Endodermal cell (in vitro differentiated cells): ENCODE measurements around the gene MFSD11. TPM values are rescaled to one million over a fixed set of nuclear protein-coding genes. Genes with fewer than 3 reads are reported as not detected.
"Not testable (repeated sequence)": the region's sequence is repeated elsewhere in the genome, so short reads cannot be mapped to it uniquely, and the experiment has no call there.

Source experiments
- DNase-seq: peaks from one replicate; pipeline ENCODE4 v3.0.0-alpha.2; 2017
- H3K27ac ChIP-seq: 2 replicates; pipeline ENCODE4 v1.5.1; 2013; ENCODE audit warnings: mild to moderate bottlenecking, low read depth, low read length, moderate library complexity
- H3K27me3 ChIP-seq: 2 replicates; pipeline ENCODE4 v1.6.1; 2013; ENCODE audit warnings: mild to moderate bottlenecking, low read length, moderate library complexity; ENCODE audit not compliant: insufficient read depth, control insufficient read depth, poor library complexity, severe bottlenecking
- H3K36me3 ChIP-seq: 2 replicates; pipeline ENCODE4 v1.7.0; 2013; ENCODE audit warnings: mild to moderate bottlenecking, low read length, moderate library complexity; ENCODE audit not compliant: control insufficient read depth, insufficient read depth
- H3K4me1 ChIP-seq: one replicate; pipeline ENCODE4 v1.7.0; 2013; ENCODE audit warnings: low read length; ENCODE audit not compliant: control insufficient read depth, insufficient read depth
- H3K4me3 ChIP-seq: 2 replicates; pipeline ENCODE4 v1.5.1; 2013; ENCODE audit warnings: mild to moderate bottlenecking, low read length, moderate library complexity
- H3K9ac ChIP-seq: 2 replicates; pipeline ENCODE4 v1.6.1; 2013; ENCODE audit warnings: mild to moderate bottlenecking, low read length, moderate library complexity; ENCODE audit not compliant: poor library complexity, severe bottlenecking; ENCODE audit errors: extremely low read depth
- H3K9me3 ChIP-seq: 2 replicates; pipeline ENCODE4 v1.6.1; 2013; ENCODE audit warnings: mild to moderate bottlenecking, low read length, moderate library complexity; ENCODE audit not compliant: control insufficient read depth
- H3K27ac Mint-ChIP-seq: 2 replicates; pipeline ENCODE4 v1.8.0; 2020; ENCODE audit warnings: mixed read lengths
- H3K27me3 Mint-ChIP-seq: 2 replicates; pipeline ENCODE4 v1.8.0; 2021; ENCODE audit warnings: mild to moderate bottlenecking, mixed read lengths; ENCODE audit not compliant: insufficient read depth
- H3K36me3 Mint-ChIP-seq: 2 replicates; pipeline ENCODE4 v1.8.0; 2020; ENCODE audit warnings: low read depth, mixed read lengths
- H3K4me1 Mint-ChIP-seq: 2 replicates; pipeline ENCODE4 v1.8.0; 2020; ENCODE audit warnings: mixed read lengths
- H3K4me3 Mint-ChIP-seq: 2 replicates; pipeline ENCODE4 v1.8.0; 2020; ENCODE audit warnings: mild to moderate bottlenecking, moderate library complexity, mixed read lengths
- H3K9me3 Mint-ChIP-seq: 2 replicates; pipeline ENCODE4 v1.8.0; 2020; ENCODE audit warnings: mild to moderate bottlenecking, mixed read lengths
- WGBS, 2 experiments: methylation state at CpG; one replicate each; pipeline versions ENCODE4 v1.1.5 to v1.1.7; 2013; ENCODE audit warnings: missing lambda C conversion rate in 2 of 2, mixed read lengths in 1 of 2; ENCODE audit not compliant: insufficient coverage in 1 of 2, insufficient read length in 1 of 2; 5-methylcytosine and 5-hydroxymethylcytosine counted together
- total RNA-seq, 2 donors: library from RNA; stranded (reverse); fragmentation: NEBNext Ultra II Directional in 1 of 2; extraction: Animal tissue kit (Norgen Biotek cat#: 25700) in 1 of 2; gene quantifications; 2 replicates in 1 of 2; 3 replicates in 1 of 2; pipeline ENCODE4 v1.2.1, GENCODE V29; 2021
- TF ChIP-seq, protein P1 (sequence below): fragments of 200-600 bp; sonication (generic); conservative IDR thresholded peaks from 2 replicates; pipeline ENCODE4 v1.5.0; 2021; ENCODE audit warnings: antibody characterized with exemption, mild to moderate bottlenecking

MFSD11 gene
- total RNA-seq, 2 donors from 2014 or later, result 29.3 to 33.3 TPM

DNA sequence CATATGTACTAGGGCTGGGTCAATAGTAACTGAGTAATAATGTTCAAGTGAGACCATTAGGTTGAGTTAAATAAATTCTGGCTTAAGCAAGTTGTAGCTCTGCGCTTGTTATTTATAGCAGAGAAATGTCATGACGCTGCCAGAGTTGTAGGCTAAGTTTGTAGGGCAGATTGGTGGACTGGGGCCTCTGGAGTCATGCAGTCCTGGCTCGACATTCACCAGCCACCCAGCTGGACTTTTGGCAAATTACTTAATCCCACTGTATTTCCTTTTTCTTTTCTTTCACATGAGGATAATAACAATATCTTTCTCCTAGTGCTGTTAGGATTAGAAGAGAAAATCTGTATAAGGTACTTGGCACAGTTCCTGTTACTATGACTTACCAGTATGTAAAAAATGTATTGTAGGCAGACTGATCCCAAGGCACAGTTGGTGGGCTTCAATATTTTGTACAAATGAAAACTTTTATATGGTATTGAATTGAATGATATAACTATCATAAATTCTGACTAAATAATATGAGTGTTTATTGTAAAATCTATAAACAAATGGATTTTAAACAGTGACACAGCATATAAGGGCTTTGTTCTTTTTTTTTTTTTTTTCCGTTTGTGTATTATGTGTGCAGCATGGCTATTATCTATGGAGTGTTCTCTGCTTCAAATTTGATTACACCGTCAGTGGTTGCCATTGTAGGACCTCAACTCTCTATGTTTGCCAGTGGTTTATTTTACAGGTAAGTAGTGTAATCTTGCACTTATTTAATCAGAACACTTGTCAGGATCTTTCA lies 2.6 kb downstream of the MFSD11 start:
- H3K9ac ChIP-seq, result no peak overlapping the region
- no peak overlapping the region for H3K27ac ChIP-seq
- Mint-ChIP-seq H3K27me3 (no peaks in the 10 kb centered on the region), H3K9me3 (no peaks in the 10 kb centered on the region), H3K4me3 (no peak overlapping the region), H3K36me3 (peaks cover 43% of the 10 kb centered on the region), H3K27ac (no peak overlapping the region), H3K4me1 (peaks cover 14% of the 10 kb centered on the region)
- H3K9me3 ChIP-seq, result peaks cover 8% of the 10 kb centered on the region
- 86 to 90% methylated on average over 3 to 5 of the region's 5 CpGs for WGBS, 2 experiments
- no peaks in the 10 kb centered on the region for H3K27me3 ChIP-seq
- H3K36me3 ChIP-seq, result peaks cover 47% of the 10 kb centered on the region
- H3K4me1 ChIP-seq, result peaks cover 3% of the 10 kb centered on the region
- no peak for DNase-seq
- TF ChIP-seq, protein P1, sequence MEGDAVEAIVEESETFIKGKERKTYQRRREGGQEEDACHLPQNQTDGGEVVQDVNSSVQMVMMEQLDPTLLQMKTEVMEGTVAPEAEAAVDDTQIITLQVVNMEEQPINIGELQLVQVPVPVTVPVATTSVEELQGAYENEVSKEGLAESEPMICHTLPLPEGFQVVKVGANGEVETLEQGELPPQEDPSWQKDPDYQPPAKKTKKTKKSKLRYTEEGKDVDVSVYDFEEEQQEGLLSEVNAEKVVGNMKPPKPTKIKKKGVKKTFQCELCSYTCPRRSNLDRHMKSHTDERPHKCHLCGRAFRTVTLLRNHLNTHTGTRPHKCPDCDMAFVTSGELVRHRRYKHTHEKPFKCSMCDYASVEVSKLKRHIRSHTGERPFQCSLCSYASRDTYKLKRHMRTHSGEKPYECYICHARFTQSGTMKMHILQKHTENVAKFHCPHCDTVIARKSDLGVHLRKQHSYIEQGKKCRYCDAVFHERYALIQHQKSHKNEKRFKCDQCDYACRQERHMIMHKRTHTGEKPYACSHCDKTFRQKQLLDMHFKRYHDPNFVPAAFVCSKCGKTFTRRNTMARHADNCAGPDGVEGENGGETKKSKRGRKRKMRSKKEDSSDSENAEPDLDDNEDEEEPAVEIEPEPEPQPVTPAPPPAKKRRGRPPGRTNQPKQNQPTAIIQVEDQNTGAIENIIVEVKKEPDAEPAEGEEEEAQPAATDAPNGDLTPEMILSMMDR, result no peak
- peak overlapping the region; percentile 50 for H3K4me3 ChIP-seq

DNA sequence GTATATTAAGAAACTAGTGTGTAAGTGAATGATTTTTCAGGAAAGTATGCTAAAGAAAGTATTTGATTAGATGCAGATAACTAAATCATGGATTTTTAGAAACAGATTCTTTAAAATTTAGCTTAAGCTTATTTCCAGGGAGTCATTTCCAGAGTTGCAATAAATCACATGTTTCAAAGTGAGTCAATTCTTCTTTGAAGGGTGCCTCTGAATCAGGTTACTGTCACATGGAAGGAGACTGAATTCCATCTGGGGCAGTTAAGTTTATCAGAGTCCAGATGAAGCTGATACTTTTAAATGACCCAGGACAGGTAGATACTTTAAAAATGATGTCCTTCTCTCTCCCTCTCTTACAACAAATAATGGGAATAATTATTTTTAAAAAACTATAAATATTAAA lies 5.0 kb downstream of the MFSD11 start:
- no peak overlapping the region for H3K27ac ChIP-seq
- Mint-ChIP-seq H3K9me3 (no peaks in the 10 kb centered on the region), H3K4me3 (no peak overlapping the region)

DNA sequence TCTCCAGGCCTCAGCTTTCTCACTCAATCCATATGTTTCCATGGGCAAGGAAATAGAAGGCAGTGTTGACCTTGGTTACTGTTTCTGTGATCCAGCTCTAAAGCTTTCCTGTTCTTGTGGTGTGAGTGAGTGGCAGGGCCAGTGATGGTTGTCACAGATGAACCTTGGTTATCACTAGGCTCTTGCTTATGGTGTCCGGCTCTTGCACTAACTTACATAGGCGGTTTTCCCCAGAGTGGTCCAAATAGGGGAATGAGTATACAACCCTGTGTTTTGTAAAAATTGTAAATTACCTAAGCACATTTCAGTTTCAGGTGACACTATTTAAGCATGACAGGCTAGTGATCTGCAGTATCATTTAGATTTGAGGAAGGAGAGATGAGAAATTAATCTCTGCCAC lies 6.8 kb downstream of the MFSD11 start:
- DNase-seq, result no peak
- Histone ChIP-seq H3K27ac (no peak overlapping the region), H3K27me3 (no peaks in the 10 kb centered on the region), H3K9ac (no peak overlapping the region), H3K4me3 (no peak overlapping the region), H3K36me3 (peaks cover 64% of the 10 kb centered on the region), H3K4me1 (no peaks in the 10 kb centered on the region), H3K9me3 (peaks cover 20% of the 10 kb centered on the region)
- WGBS, 2 experiments, result 84 to 100% methylated on average over 2 of the region's 2 CpGs
- H3K27me3 Mint-ChIP-seq, result no peaks in the 10 kb centered on the region
- TF ChIP-seq, protein P1, result no peak
- H3K36me3 Mint-ChIP-seq, result peaks cover 65% of the 10 kb centered on the region
- H3K27ac Mint-ChIP-seq, result no peak overlapping the region
- H3K4me1 Mint-ChIP-seq, result no peaks in the 10 kb centered on the region
- H3K4me3 Mint-ChIP-seq, result no peak overlapping the region
- H3K9me3 Mint-ChIP-seq, result no peaks in the 10 kb centered on the region

More for the DNA sequence above, 5.0 kb downstream of the MFSD11 start:
- H3K27me3 Mint-ChIP-seq, result no peaks in the 10 kb centered on the region
- peaks cover 20% of the 10 kb centered on the region for H3K9me3 ChIP-seq
- peaks cover 3% of the 10 kb centered on the region for H3K4me1 ChIP-seq
- DNase-seq, result no peak
- H3K4me3 ChIP-seq, result no peak overlapping the region
- H3K9ac ChIP-seq, result no peak overlapping the region
- no peaks in the 10 kb centered on the region for H3K27me3 ChIP-seq
- peaks cover 14% of the 10 kb centered on the region for H3K4me1 Mint-ChIP-seq
- TF ChIP-seq, protein P1, result no peak
- H3K36me3 Mint-ChIP-seq, result peaks cover 52% of the 10 kb centered on the region
- H3K36me3 ChIP-seq, result peaks cover 54% of the 10 kb centered on the region
- no peak overlapping the region for H3K27ac Mint-ChIP-seq

GRCh38 chr17:76745785-76746184 lies 7.9 kb downstream of the MFSD11 start:
- H3K27ac ChIP-seq, DNase-seq, H3K4me1 ChIP-seq, H3K9me3 Mint-ChIP-seq, H3K9ac ChIP-seq, H3K4me3 ChIP-seq, H3K27me3 Mint-ChIP-seq, H3K27me3 ChIP-seq, H3K4me3 Mint-ChIP-seq, H3K27ac Mint-ChIP-seq, H3K4me1 Mint-ChIP-seq: not testable (repeated sequence)
- H3K36me3 Mint-ChIP-seq, result peaks cover 68% of the 10 kb centered on the region
- 91 to 93% methylated on average over 3 to 6 of the region's 6 CpGs for WGBS, 2 experiments
- H3K9me3 ChIP-seq, result peaks cover 20% of the 10 kb centered on the region
- peaks cover 66% of the 10 kb centered on the region for H3K36me3 ChIP-seq
